Epithelial cell of proximal tubule (primary cell): ENCODE data around the gene TXNDC5. TPM values are rescaled to one million over a fixed set of nuclear protein-coding genes. Genes with fewer than 3 reads are reported as not detected.
A peak's percentile ranks its signal among the peaks of the same experiment; 100 is the strongest.

Experiments used
- DNase-seq: peaks from one replicate; pipeline ENCODE4 v3.0.0-alpha.2; 2011; ENCODE audit warnings: low read depth
- H3K4me3 ChIP-seq: 2 replicates; pipeline ENCODE4 v1.5.1; 2011; ENCODE audit warnings: low read depth, mild to moderate bottlenecking, low read length
- total RNA-seq: library from RNA; depleted of rRNA; stranded (reverse); fragments of >200 nt; gene quantifications from 2 replicates; pipeline ENCODE4 v1.2.3, GENCODE V29; 2015
- TF ChIP-seq, protein P1 (sequence below): conservative IDR thresholded peaks from 2 replicates; pipeline ENCODE4 v1.5.1; 2012; ENCODE audit warnings: low read depth, mild to moderate bottlenecking, low read length

TXNDC5 gene
- total RNA-seq, 1 donor from 2014 or later = 317 TPM

DNA sequence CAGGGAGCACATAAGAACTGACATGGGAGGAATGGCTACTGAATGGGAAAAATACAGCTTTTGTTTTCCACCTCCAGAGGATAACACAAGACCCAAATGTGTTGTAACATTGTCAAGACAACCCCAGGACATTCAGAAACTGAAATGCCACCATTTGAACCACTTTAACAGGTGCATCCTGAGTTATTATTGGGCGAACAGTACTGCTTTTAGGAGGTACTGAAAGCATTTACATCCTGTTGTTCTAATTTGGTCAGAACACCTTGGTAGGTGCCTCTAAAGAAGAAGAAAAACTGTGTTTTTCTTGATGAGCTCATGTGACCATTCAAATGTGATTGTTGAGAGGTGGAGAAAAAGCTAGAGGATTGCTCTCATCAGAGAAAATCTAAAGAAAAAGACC is 6.4 kb upstream of the TXNDC5 start:
- TF ChIP-seq, protein P1, sequence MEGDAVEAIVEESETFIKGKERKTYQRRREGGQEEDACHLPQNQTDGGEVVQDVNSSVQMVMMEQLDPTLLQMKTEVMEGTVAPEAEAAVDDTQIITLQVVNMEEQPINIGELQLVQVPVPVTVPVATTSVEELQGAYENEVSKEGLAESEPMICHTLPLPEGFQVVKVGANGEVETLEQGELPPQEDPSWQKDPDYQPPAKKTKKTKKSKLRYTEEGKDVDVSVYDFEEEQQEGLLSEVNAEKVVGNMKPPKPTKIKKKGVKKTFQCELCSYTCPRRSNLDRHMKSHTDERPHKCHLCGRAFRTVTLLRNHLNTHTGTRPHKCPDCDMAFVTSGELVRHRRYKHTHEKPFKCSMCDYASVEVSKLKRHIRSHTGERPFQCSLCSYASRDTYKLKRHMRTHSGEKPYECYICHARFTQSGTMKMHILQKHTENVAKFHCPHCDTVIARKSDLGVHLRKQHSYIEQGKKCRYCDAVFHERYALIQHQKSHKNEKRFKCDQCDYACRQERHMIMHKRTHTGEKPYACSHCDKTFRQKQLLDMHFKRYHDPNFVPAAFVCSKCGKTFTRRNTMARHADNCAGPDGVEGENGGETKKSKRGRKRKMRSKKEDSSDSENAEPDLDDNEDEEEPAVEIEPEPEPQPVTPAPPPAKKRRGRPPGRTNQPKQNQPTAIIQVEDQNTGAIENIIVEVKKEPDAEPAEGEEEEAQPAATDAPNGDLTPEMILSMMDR = no peak
- H3K4me3 ChIP-seq = no peak overlapping the region
- no peak for DNase-seq

DNA sequence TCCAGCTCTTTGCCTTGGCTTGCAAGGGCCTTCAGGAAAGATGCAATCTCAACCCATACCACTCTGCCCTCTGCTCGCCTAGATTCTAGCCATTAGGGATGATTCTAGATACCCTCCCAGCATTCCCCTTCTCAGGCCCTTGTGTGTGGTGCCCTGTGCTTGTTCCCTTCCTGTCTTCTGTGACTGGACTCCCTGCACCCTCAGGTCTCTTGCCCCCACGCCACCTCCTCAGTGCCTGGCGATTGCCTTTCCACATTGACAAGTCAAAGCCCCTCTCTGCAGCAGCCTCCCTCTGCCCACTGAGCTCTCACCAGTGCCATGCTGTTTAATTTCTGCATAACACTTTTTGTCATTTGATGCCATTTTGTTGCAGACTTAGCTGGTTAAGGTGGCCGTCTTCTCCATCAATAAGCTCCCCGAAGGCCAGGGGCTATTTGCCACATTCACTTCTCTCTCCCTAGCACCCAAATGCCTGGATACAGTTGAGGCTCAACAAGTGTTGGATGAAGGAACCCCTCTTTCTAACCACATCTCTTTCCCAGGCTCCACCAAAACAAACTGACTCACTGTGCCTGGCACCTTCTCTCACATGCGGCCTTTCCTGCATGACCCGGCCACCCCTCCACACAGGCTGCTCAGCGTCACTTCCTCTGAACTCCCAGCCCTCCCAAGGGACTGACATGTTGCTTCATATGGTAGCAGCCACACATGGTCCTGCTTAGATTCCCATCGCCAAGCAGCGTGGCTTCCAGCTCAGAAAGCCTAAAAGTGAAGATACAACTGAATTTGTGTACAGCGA is 4.6 kb upstream of the TXNDC5 start:
- DNase-seq = no peak
- no peak overlapping the region for H3K4me3 ChIP-seq
- TF ChIP-seq, protein P1 = no peak

DNA sequence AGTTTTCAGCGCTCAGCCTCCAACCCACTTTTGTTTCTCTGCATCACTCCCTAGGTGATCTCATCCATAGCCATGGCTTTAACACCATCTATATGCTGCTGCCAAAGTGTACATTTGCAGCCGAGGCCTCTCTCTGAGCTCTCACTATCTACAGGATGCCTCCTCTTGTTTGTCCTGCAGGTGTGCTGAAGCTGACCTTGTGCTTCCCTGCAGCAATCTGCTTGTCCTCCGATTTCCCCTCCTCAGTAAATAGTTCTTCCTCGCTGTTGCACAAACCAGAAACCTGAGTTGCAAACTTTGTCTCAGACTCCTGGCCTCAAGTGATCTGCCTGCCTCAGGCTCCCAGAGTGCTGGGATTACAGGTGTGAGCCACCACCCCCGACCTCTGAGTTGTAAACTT is 3.7 kb upstream of the TXNDC5 start:
- no peak overlapping the region for H3K4me3 ChIP-seq
- no peak for DNase-seq
- TF ChIP-seq, protein P1 = no peak

DNA sequence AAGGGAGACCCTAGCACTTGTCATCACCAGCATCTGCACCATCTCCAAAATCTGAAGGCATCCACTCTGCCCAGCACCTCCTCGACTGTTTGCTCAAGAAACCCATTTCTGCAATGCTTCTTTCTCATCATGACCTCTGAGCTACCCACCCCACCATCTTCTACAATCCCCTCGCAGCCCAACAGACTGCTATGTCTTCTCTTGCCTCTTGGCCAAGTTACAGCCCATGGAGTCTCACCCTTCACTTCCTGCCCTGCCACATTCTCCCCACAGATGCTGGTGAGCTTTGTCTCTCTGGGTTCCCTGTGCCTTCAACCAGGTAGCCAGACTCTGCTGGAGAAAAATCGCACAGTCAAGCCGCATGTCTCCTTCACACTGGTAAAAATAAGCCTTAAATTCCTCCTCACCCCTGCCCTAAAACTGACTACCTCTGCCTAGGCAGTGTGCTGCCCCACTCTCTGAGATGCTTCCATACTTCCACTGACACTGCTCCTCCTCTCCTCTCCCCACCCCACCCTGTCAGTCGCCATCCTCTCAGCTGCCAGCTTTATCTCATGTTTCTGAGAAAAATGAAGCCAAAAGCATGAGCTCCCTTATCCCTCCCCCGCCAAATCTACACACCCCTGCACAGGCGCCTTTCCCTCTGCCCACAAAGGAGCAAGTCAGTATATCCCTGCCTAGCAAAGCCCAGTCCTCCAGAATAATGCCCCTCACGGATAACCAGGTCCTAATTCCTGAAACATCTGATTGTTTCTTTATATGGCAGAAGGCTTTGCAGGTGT is 2.3 kb upstream of the TXNDC5 start:
- no peak for DNase-seq
- TF ChIP-seq, protein P1 = no peak
- H3K4me3 ChIP-seq = no peak overlapping the region

DNA sequence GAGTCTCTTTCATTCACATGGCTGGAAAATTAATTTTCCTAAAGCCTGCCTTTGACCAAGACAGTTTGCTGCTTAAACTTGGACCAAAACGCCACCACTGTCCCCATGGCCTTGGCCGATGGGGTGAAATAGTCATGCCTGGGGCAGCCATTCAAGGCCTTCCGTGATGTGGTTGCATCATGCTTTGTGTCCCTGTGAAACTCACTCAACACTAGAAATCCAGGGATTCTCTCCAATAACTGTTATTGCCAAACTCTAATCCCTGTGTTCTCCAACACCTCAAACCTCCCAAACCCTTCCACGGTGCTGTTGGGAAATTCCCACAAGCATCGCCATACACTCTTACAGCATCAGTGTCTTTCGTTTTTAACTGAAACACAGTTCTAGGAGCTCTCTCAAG is 1.4 kb upstream of the TXNDC5 start:
- no peak overlapping the region for H3K4me3 ChIP-seq
- no peak for DNase-seq
- TF ChIP-seq, protein P1 = no peak

DNA sequence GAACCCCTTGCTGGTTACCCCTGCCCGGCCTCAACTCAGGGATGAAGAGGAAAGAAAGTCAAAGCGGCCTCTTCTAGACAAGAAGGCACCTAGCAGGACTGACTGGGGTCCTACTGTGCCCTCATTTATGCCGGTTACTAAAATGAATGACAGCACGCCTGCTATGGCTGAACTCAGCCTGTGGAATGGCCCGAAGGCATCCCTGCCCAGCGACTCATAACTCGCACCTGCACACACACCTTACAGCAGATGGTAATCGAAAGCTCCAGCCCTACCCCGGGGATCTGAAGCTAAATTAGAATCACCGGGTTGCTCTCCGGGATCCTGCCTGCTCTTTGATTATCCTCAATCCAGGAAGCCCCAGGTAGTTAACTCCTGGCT is 747 bp upstream of the TXNDC5 start:
- TF ChIP-seq, protein P1 = no peak
- no peak for DNase-seq
- peak overlapping the region; percentile 69 for H3K4me3 ChIP-seq
